ENCODE measurements around the gene RASSF5.

GRCh38 chr1:206559672-206559995 lies 52.3 kb downstream of the RASSF5 start:
- TF ChIP-seq CTCF (IDR thresholded peaks at IDR 0.05) (no peak), EP300 (IDR thresholded peaks at IDR 0.05; ENCODE audit: low read depth) (no peak), POLR2AphosphoS5 (IDR thresholded peaks at IDR 0.05) (no peak), POLR2A (IDR thresholded peaks at IDR 0.05) (no peak)

All from transverse colon (tissue), 4 donors.